ENCODE results near the gene TPD52L2.

DNA sequence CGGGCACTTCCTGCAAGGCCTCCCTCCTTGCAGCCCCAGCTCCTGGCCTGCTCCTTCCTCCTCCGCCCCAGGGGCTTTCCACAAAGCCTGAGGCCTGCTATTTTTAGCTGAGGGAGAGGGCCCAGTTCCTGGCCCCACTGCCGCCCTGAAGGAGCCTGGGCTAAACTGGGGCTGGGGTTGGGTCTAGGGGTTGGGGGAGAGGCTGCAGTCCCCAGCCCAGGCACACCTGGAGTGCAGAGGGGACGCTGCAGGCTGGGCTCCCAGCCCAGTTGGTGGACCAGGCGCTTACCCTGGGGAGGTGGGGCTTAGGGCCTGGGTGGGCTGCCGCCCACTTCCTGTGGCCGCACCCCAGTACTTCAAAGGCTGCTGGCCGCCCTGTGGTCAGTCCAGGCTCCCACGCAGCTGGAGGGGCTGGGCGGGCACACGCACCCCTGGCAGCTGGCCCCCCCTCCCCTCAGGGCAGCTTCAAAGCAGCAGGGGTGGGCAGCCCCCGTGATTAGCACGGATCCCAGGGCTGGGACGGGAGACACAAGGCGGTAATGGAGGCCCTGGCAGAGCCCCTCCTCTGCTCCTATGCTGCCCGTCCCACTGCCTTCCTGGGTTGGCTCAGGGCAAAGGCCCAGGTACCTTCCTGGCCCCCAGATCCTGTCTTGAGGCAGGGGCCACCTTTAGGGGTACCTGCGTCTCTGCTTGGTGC lies 10.9 kb upstream of the TPD52L2 start:
- TF ChIP-seq, protein P1, sequence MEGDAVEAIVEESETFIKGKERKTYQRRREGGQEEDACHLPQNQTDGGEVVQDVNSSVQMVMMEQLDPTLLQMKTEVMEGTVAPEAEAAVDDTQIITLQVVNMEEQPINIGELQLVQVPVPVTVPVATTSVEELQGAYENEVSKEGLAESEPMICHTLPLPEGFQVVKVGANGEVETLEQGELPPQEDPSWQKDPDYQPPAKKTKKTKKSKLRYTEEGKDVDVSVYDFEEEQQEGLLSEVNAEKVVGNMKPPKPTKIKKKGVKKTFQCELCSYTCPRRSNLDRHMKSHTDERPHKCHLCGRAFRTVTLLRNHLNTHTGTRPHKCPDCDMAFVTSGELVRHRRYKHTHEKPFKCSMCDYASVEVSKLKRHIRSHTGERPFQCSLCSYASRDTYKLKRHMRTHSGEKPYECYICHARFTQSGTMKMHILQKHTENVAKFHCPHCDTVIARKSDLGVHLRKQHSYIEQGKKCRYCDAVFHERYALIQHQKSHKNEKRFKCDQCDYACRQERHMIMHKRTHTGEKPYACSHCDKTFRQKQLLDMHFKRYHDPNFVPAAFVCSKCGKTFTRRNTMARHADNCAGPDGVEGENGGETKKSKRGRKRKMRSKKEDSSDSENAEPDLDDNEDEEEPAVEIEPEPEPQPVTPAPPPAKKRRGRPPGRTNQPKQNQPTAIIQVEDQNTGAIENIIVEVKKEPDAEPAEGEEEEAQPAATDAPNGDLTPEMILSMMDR (IDR thresholded peaks at IDR 0.05 in 4 of 5, conservative IDR thresholded peaks at IDR 0.05 in 1 of 5): no peak
- no peak for TF ChIP-seq POLR2A (IDR thresholded peaks at IDR 0.05)

Measured in gastrocnemius medialis (tissue), 4 donors.